Pancreas (tissue), 10 donors: ENCODE measurements around the gene MAP3K8. TPM values are rescaled to one million over a fixed set of nuclear protein-coding genes. Genes with fewer than 3 reads are reported as not detected.

Experiments used
- ATAC-seq, 4 donors: fragments of 200-7000 bp; cut with Tn5 transposase; one replicate each; pipeline versions ENCODE4 v1.8.0 to v1.9.1; 2020; ENCODE audit warnings: mild to moderate bottlenecking in 4 of 4, moderate library complexity in 4 of 4
- DNase-seq, 6 donors: peaks; one replicate each; pipeline ENCODE4 v3.0.0-alpha.2; 2020
- FAIRE-seq: peaks from 2 replicates; lab custom pipeline; 2012; peaks lifted over from hg19 to GRCh38; lab: Jason Lieb, UNC
- H3K27ac ChIP-seq, 4 donors: fragments of 200-600 bp; sonication (generic); 1 replicate in 3 of 4; 2 replicates in 1 of 4; pipeline versions ENCODE4 v1.5.0 to v1.8.0; 2020
- H3K27me3 ChIP-seq, 4 donors: fragments of 200-600 bp; one replicate each; pipeline ENCODE4 v1.8.0; 2021
- H3K36me3 ChIP-seq, 3 donors: fragments of 200-600 bp; sonication (generic) in 1 of 3; one replicate each; pipeline versions ENCODE4 v1.5.0 to v1.8.0; 2020 to 2021
- H3K4me1 ChIP-seq, 3 donors: fragments of 200-600 bp; one replicate each; pipeline ENCODE4 v1.8.0; 2021
- H3K4me3 ChIP-seq, 4 donors: fragments of 200-600 bp; sonication (generic) in 2 of 4; one replicate each; pipeline versions ENCODE4 v1.5.0 to v1.8.0; 2020 to 2021
- H3K9me3 ChIP-seq, 4 donors: fragments of 200-600 bp; one replicate each; pipeline ENCODE4 v1.8.0; 2021
- WGBS, 2 donors: extraction: QIAGEN DNeasy Blood & Tissue Kit; methylation state at CpG; one replicate each; pipeline ENCODE4 v1.1.7; 2013; 5-methylcytosine and 5-hydroxymethylcytosine counted together
- intact Hi-C, 3 donors: fragments of 100-400 bp; cut with DNase I; formaldehyde crosslinking; loops; one replicate each; pipeline versions ENCODE4 v1.11.1 to v1.14.2; 2022
- polyA plus RNA-seq, 2 donors: library from polyadenylated mRNA; stranded (reverse); fragments of 200-250 nt; gene quantifications; one replicate each; pipeline ENCODE4 v1.2.3, GENCODE V29; 2013
- total RNA-seq, 6 donors: library from RNA; stranded (reverse); fragmentation: NEBNext Ultra II Directional in 4 of 6; extraction: Animal tissue kit (Norgen Biotek cat#: 25700) in 4 of 6; gene quantifications; one replicate each; pipeline versions ENCODE4 v1.2.1 to v1.2.4, GENCODE V29; 2021 to 2023
- TF ChIP-seq, protein P1 (sequence below), 4 donors: fragments of 200-600 bp; sonication (generic) in 3 of 4; IDR thresholded peaks; one replicate each; pipeline versions ENCODE4 v1.5.0 to v1.8.0; 2021; ENCODE audit warnings: antibody characterized with exemption in 4 of 4
- donor health status: healthy with polysubstance abuse.
- donor health status: DM: no; HTN: no; CAD: no; lungs with moderate emphysema.
- donor health status: DM: no; HTN: no; CAD: no.
- donor health status: control.
- donor health status: control.
- donor health status: Bipolar disorder and iron deficiency.
- donor health status: DM: yes; HTN: yes; CAD: no.
- donor health status: DM: no; HTN: no; CAD: no.
- donor health status: DM: no; HTN: no; CAD: no.
- donor health status: DM: yes; HTN: yes; CAD: no.

The MAP3K8 gene
- total and polyA plus RNA-seq, 8 donors, result 2.8 to 13.0 (median 5.3) TPM

DNA sequence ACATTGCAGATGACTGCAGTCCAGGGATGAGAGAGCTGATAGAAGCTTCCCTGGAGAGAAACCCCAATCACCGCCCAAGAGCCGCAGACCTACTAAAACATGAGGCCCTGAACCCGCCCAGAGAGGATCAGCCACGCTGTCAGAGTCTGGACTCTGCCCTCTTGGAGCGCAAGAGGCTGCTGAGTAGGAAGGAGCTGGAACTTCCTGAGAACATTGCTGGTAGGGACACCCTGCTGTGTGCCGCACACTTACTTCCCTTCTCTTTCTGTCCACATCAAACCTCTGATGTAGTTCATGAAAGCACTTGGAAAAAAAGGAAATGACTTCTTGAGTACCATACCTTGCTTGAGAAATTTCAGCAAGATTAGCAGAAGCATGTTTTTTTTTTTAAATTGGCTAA lies 25.3 kb downstream of the MAP3K8 start:
- Histone ChIP-seq H3K9me3 (no peaks in the 10 kb centered on the region), H3K27ac (no peak overlapping the region), H3K4me1 (peaks cover 0 to 8% (median 0%) of the 10 kb centered on the region in 3 donors), H3K27me3 (no peaks in the 10 kb centered on the region), H3K4me3 (no peak overlapping the region), H3K36me3 (peaks cover 3 to 34% (median 9%) of the 10 kb centered on the region in 3 donors)
- ATAC-seq (peak in 3 of 4 donors; percentile 39 to 73 (median 48)), FAIRE-seq (no peak), DNase-seq (no peak)
- intact Hi-C loops, result no loop called here
- TF ChIP-seq, protein P1, sequence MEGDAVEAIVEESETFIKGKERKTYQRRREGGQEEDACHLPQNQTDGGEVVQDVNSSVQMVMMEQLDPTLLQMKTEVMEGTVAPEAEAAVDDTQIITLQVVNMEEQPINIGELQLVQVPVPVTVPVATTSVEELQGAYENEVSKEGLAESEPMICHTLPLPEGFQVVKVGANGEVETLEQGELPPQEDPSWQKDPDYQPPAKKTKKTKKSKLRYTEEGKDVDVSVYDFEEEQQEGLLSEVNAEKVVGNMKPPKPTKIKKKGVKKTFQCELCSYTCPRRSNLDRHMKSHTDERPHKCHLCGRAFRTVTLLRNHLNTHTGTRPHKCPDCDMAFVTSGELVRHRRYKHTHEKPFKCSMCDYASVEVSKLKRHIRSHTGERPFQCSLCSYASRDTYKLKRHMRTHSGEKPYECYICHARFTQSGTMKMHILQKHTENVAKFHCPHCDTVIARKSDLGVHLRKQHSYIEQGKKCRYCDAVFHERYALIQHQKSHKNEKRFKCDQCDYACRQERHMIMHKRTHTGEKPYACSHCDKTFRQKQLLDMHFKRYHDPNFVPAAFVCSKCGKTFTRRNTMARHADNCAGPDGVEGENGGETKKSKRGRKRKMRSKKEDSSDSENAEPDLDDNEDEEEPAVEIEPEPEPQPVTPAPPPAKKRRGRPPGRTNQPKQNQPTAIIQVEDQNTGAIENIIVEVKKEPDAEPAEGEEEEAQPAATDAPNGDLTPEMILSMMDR (IDR thresholded peaks at IDR 0.05), result no peak
- 90 to 92% methylated on average over 6 of the region's 6 CpGs for WGBS, 2 donors

DNA sequence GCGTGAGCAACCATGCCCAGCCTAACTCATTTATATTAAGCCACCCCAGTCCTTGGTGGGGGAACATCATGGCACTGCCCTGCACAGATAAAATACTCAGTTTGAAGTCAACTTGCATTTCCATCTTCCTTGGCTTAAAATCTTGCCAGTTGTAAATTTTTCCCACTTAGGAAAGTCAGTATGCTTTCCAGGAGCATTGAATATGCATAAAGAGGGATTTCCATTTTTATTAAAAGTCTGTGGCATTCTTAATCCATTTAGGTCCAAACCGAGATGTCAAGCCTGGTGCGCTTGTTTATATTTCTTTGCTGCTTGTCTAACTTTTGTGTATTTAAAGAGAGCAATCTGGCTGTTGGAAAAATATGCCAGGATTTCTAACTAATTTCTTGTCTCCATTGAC lies 26.1 kb downstream of the MAP3K8 start:
- no peak for ATAC-seq
- FAIRE-seq, result no peak
- no peak overlapping the region for H3K27ac ChIP-seq
- H3K4me3 ChIP-seq, result no peak overlapping the region
- intact Hi-C loops, result no loop called here
- TF ChIP-seq, protein P1 (IDR thresholded peaks at IDR 0.05), result no peak
- peaks cover 3 to 34% (median 9%) of the 10 kb centered on the region in 3 donors for H3K36me3 ChIP-seq
- no peak for DNase-seq
- H3K27me3 ChIP-seq, result no peaks in the 10 kb centered on the region
- no peaks in the 10 kb centered on the region for H3K9me3 ChIP-seq
- H3K4me1 ChIP-seq, result peaks cover 0 to 8% (median 0%) of the 10 kb centered on the region in 3 donors
- WGBS, 2 donors, result 89 to 96% methylated on average over 3 of the region's 3 CpGs

DNA sequence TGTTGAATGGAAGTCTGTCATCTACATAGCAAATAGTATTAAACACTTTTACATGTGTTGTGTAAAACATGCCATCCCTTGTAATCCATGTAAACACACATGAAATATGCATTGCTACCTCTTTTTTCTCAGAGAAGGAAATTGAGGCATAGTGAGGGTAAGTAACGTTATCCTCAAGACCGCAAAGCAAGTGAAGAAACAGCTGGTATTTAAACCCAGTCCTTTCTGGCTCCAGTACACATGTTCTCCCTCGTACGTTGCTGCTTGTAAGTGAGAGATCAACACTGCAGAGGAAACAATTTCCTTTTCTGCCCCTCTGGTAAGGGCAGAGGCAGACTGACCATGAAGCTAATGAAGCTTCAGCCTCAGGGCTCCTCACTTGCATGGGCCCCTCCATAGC lies 28.5 kb downstream of the MAP3K8 start:
- intact Hi-C loops, result no loop called here
- no peak overlapping the region for H3K4me3 ChIP-seq
- H3K9me3 ChIP-seq, result no peaks in the 10 kb centered on the region
- DNase-seq (no peak), FAIRE-seq (no peak), ATAC-seq (no peak)
- WGBS, 2 donors, result 86 to 87% methylated on average over 4 of the region's 4 CpGs
- peaks cover 3 to 34% (median 9%) of the 10 kb centered on the region in 3 donors for H3K36me3 ChIP-seq
- H3K4me1 ChIP-seq, result no peaks in the 10 kb centered on the region
- no peaks in the 10 kb centered on the region for H3K27me3 ChIP-seq
- TF ChIP-seq, protein P1 (IDR thresholded peaks at IDR 0.05), result no peak
- no peak overlapping the region for H3K27ac ChIP-seq

DNA sequence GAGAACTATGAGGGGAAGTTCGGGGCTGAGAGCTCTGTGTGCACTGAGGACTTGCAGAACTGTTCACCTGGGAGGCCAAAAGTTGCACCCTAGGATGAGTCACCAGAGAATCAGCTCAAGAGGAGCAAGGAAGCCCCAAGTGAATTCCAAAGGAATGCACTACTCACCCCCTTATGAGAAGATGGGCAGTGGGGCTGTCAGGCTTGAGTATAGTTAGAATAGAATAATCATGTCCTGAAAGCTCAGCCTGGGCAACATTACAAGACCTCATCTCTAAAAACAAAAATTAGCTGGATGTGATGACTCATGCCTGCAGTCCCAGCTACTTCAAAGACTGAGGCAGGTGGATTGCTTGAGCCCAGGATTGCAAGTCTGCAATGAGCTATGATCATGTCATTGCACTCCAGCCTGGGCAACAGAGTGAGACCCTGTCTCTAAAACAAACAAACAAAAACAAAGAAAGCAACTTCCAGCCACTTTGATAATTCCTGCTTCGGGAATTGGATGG lies 30.0 kb downstream of the MAP3K8 start:
- intact Hi-C loops, result no loop called here
- WGBS, 2 donors, result 54 to 76% methylated on average over 2 of the region's 2 CpGs
- H3K4me1 ChIP-seq, result no peaks in the 10 kb centered on the region
- DNase-seq (no peak), FAIRE-seq (no peak), ATAC-seq (no peak)
- peaks cover 3 to 24% (median 9%) of the 10 kb centered on the region in 3 donors for H3K36me3 ChIP-seq
- no peak overlapping the region for H3K27ac ChIP-seq
- H3K9me3 ChIP-seq, result no peaks in the 10 kb centered on the region
- H3K27me3 ChIP-seq, result no peaks in the 10 kb centered on the region
- TF ChIP-seq, protein P1 (IDR thresholded peaks at IDR 0.05), result no peak
- H3K4me3 ChIP-seq, result no peak overlapping the region

DNA sequence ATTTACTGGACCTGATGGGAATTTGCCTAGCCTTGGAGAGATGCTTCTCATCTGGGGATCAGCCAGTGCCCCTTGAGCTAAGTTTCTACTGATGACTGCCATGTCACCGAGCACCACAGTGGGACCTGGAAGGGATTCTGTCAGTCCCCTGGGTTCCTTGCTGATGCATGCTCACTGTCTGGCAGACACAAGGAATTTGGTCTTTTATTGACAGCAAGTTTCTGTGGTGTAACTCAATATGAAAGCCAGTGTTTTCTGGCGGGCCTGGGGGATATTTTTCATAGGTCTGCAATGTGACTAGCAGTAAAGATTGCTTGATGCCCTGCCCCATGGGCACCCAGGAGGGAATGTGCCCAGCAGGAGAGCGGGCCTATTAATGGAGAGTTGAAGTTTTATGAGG lies 30.7 kb downstream of the MAP3K8 start:
- TF ChIP-seq, protein P1 (IDR thresholded peaks at IDR 0.05), result no peak
- WGBS, 2 donors, result 66 to 84% methylated on average over 3 of the region's 3 CpGs
- H3K4me3 ChIP-seq, result no peak overlapping the region
- no peak for FAIRE-seq
- H3K27me3 ChIP-seq, result no peaks in the 10 kb centered on the region
- intact Hi-C loops, result no loop called here
- no peak for ATAC-seq
- no peaks in the 10 kb centered on the region for H3K9me3 ChIP-seq
- no peak for DNase-seq
- H3K36me3 ChIP-seq, result peaks cover 3 to 17% (median 4%) of the 10 kb centered on the region in 3 donors
- no peak overlapping the region for H3K27ac ChIP-seq
- H3K4me1 ChIP-seq, result no peaks in the 10 kb centered on the region
